Measurements from ENCODE around the gene NOSTRIN. TPM values are rescaled to one million over a fixed set of nuclear protein-coding genes. Genes with fewer than 3 reads are reported as not detected.

The NOSTRIN gene
- total RNA-seq, 4 donors from 2014 or later, result 12.5 to 22.5 (median 16.1) TPM

DNA sequence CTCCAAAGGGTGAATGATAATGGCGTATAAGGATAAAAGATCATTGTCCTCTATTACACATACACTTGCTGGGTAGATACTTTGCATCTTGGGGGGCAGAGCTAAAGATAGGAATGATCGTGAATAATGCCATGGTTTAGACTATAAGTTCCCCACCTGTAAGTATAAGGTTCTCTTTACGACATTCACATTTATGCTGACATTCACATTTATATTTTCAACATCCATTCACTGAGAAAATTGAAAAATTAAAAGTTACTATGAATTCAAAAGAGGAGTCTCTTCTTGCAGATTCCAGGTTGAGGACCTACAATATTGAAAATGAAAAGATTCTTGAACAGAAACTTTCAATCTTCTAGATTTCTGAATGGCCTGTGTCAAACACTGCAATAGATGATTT is 89.9 kb downstream of the NOSTRIN start:
- TF ChIP-seq, protein P1, sequence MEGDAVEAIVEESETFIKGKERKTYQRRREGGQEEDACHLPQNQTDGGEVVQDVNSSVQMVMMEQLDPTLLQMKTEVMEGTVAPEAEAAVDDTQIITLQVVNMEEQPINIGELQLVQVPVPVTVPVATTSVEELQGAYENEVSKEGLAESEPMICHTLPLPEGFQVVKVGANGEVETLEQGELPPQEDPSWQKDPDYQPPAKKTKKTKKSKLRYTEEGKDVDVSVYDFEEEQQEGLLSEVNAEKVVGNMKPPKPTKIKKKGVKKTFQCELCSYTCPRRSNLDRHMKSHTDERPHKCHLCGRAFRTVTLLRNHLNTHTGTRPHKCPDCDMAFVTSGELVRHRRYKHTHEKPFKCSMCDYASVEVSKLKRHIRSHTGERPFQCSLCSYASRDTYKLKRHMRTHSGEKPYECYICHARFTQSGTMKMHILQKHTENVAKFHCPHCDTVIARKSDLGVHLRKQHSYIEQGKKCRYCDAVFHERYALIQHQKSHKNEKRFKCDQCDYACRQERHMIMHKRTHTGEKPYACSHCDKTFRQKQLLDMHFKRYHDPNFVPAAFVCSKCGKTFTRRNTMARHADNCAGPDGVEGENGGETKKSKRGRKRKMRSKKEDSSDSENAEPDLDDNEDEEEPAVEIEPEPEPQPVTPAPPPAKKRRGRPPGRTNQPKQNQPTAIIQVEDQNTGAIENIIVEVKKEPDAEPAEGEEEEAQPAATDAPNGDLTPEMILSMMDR (IDR thresholded peaks at IDR 0.05), result no peak
- TF ChIP-seq EP300 (IDR thresholded peaks at IDR 0.05) (no peak), POLR2A (IDR thresholded peaks at IDR 0.05) (no peak), POLR2AphosphoS5 (IDR thresholded peaks at IDR 0.05) (no peak)
- no peaks in the 10 kb centered on the region for H3K36me3 ChIP-seq
- no peaks in the 10 kb centered on the region for H3K9me3 ChIP-seq
- no peak overlapping the region for H3K4me3 ChIP-seq
- 63 to 88% methylated on average over 3 of the region's 3 CpGs for WGBS, 2 donors (ENCODE audit: low coverage in 1 of 2)
- H3K4me1 ChIP-seq, result peaks cover 0 to 13% (median 0%) of the 10 kb centered on the region in 3 donors
- ATAC-seq, result no peak
- H3K27me3 ChIP-seq, result no peaks in the 10 kb centered on the region
- H3K27ac ChIP-seq, result no peak overlapping the region

DNA sequence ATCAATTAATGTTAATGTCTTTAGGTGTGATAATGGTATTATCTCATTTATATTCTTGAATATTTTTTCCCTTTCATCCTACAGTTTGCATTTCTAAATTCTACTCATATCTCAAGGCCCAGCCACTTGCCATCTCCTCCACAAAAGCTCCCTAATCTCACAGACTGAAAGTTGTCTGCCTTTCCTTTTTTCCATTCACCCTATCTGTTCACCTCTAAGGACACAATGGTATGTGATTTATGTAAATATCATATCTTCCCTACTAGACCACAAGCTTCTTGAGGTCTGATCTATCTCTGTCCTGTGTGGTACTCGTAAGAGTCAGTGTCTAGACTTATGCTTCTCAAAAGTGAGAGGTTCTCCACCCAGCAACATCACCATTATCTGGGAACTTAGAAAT is 91.7 kb downstream of the NOSTRIN start:
- H3K27me3 ChIP-seq, result no peaks in the 10 kb centered on the region
- no peaks in the 10 kb centered on the region for H3K9me3 ChIP-seq
- H3K4me1 ChIP-seq, result peaks cover 0 to 13% (median 0%) of the 10 kb centered on the region in 3 donors
- H3K27ac ChIP-seq, result no peak overlapping the region
- no peak for ATAC-seq
- no peaks in the 10 kb centered on the region for H3K36me3 ChIP-seq
- no peak overlapping the region for H3K4me3 ChIP-seq
- 82 to 100% methylated on average over 1 of the region's 1 CpG for WGBS, 2 donors (ENCODE audit: low coverage in 1 of 2)
- TF ChIP-seq POLR2A (IDR thresholded peaks at IDR 0.05), result no peak
- no peak for TF ChIP-seq EP300 (IDR thresholded peaks at IDR 0.05)
- TF ChIP-seq, protein P1 (IDR thresholded peaks at IDR 0.05), result no peak
- TF ChIP-seq POLR2AphosphoS5 (IDR thresholded peaks at IDR 0.05), result no peak

DNA sequence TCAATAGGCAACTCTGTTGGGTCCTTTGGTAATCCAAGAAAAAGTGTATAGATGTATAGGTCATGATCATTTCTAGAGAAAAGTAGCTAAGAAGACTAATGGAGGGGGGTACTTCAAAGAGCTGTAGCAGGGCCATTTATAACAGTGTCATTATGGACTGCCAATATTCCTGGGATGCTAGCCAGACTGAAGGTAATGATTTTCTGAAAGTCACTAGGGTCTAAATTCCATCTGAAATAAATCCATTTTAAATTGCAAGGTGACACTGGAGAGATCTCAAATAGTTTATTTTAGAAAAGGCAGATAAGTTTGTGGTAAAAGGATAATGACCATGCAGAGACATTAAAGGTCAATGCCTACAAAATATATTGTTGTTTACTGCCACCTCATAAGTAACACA is 92.3 kb downstream of the NOSTRIN start:
- H3K4me3 ChIP-seq, result no peak overlapping the region
- no peak for ATAC-seq
- no peaks in the 10 kb centered on the region for H3K9me3 ChIP-seq
- H3K27ac ChIP-seq, result no peak overlapping the region
- H3K4me1 ChIP-seq, result peaks cover 0 to 12% (median 0%) of the 10 kb centered on the region in 3 donors
- TF ChIP-seq, protein P1 (IDR thresholded peaks at IDR 0.05), result no peak
- no peak for TF ChIP-seq EP300 (IDR thresholded peaks at IDR 0.05)
- TF ChIP-seq POLR2AphosphoS5 (IDR thresholded peaks at IDR 0.05), result no peak
- TF ChIP-seq POLR2A (IDR thresholded peaks at IDR 0.05), result no peak
- no peaks in the 10 kb centered on the region for H3K36me3 ChIP-seq
- H3K27me3 ChIP-seq, result no peaks in the 10 kb centered on the region

DNA sequence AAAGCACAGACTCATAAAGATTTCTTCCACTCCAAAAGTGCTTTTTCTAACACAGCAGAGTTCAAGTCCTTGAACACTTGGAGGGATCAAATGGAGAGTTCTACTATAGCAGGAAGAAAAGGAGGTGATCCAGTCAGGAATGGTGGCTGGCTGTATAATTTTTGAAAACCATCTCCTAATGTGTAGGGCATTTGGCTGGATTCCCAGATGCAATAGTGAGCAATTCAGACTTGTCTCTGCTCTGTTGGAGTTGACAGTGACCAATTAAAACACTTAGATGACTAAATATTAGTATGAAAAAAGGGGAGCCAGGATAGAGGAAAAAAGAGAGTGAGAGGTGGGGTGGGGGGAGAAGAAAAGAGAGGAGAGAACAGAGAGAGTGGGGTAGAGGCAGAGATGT is 93.3 kb downstream of the NOSTRIN start:
- H3K9me3 ChIP-seq, result no peaks in the 10 kb centered on the region
- H3K4me1 ChIP-seq, result peaks cover 0 to 1% (median 0%) of the 10 kb centered on the region in 3 donors
- TF ChIP-seq, protein P1 (IDR thresholded peaks at IDR 0.05), result no peak
- H3K27ac ChIP-seq, result no peak overlapping the region
- ATAC-seq, result no peak
- H3K4me3 ChIP-seq, result no peak overlapping the region
- H3K36me3 ChIP-seq, result no peaks in the 10 kb centered on the region
- no peaks in the 10 kb centered on the region for H3K27me3 ChIP-seq

DNA sequence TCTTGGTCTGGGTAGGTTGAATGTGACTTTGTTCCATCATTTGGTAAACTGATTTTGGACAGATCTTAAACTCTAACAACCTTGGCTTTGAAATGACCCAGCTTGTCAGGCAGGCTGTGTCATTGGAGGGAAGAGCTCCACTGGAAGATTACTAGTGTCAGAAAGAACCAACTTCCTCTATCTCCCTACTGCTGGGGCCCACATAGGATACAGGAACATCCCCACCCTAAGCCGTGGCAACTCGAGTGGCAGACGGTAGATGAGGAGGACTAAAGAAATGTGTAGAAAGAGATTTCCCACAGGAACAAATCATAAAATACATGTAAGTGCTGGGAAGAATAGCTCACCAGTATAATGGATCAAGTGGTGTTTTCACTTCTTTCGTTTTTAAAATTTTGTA is 94.3 kb downstream of the NOSTRIN start:
- Histone ChIP-seq H3K4me1 (no peaks in the 10 kb centered on the region), H3K36me3 (no peaks in the 10 kb centered on the region), H3K27ac (no peak overlapping the region), H3K27me3 (no peaks in the 10 kb centered on the region), H3K9me3 (no peaks in the 10 kb centered on the region), H3K4me3 (no peak overlapping the region)
- no peak for TF ChIP-seq POLR2AphosphoS5 (IDR thresholded peaks at IDR 0.05)
- no peak for TF ChIP-seq POLR2A (IDR thresholded peaks at IDR 0.05)
- TF ChIP-seq, protein P1 (IDR thresholded peaks at IDR 0.05), result no peak
- no peak for TF ChIP-seq EP300 (IDR thresholded peaks at IDR 0.05)
- WGBS, 2 donors (ENCODE audit: low coverage in 1 of 2), result 64 to 67% methylated on average over 3 to 4 of the region's 4 CpGs
- ATAC-seq, result no peak

All from gastroesophageal sphincter (tissue), 4 donors.